HG03025 (cell line): ENCODE measurements around the gene ARHGEF40.

Experiments used
- ATAC-seq: cut with Tn5 transposase; IDR thresholded peaks from one replicate; pipeline ENCODE4 v1.9.1; 2021; ENCODE audit warnings: mild to moderate bottlenecking, moderate library complexity; ENCODE audit not compliant: unreplicated experiment, low FRiP score

The ARHGEF40 gene

DNA sequence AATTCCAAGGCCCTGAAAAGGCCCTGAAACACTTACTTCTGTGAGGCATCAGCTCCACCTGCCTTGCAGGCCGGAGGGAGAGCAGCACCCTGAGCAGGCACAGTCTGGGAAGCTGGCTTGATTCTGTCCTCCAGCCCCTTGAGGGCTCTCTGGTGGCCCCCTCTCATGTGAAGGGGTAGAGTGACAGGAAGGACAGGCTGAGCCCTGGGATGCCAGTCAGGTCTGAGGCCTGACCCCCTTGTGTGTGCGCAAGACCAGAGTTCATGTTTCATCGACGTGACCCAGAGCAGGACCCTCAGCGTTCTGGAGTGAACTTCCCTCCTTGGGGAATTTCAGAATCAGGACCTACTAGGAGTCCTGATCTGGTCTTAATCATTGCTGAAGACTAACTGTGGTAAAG, 11.2 kb upstream of the ARHGEF40 start:
- no peak for ATAC-seq

GRCh38 chr14:21059842-21060613, 10.1 kb upstream of the ARHGEF40 start:
- no peak for ATAC-seq

- no peak for ATAC-seq
Measured at GRCh38 chr14:21060614-21061346, 9.3 kb upstream of the ARHGEF40 start.

GRCh38 chr14:21061347-21061668, 8.8 kb upstream of the ARHGEF40 start:
- no peak for ATAC-seq

GRCh38 chr14:21063479-21063878, 6.6 kb upstream of the ARHGEF40 start:
- no peak for ATAC-seq

- no peak for ATAC-seq
Measured at GRCh38 chr14:21066882-21067502, 3.1 kb upstream of the ARHGEF40 start.

DNA sequence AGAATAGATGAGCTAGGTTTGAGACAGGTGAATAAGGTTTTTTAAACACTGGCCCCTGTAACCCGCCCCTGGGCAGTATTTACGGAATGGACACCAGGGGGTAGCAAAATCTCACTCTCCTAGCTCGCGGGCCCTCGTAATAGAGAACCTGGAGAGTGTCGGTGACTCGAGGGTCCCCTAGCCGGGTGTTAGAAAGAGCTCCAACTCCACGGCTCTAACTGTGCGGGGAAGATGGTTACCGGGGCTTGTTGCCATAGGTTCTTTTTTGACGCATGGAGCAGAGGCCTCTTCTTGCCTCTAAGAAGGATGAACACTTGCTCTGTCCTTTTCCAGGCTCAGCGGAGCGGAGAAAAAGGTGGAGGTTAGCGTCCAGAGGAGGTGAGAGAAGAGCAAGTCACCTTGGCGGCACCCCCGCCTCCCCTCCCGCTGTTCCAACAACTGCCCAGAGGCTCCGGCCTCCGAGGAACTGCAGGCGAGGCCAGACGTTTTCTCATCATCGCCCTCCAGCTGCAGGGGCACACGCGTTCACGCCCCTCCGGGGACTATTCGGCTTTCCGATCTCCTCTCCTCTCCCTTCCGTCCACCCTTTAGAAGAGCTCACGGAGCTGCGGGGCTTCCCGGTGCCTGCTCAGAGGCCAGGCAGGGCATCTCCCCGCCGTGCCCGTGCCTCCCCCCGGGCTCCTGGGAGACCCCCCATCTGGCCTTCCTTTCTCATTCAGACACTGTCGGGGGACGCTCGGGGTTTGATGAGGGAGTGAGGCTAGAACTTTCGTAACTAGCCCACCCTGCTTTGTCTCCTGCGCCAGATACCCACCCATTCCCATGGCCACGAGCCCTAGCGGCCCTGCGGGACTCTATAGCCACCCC, 1.4 kb upstream of the ARHGEF40 start:
- no peak for ATAC-seq

DNA sequence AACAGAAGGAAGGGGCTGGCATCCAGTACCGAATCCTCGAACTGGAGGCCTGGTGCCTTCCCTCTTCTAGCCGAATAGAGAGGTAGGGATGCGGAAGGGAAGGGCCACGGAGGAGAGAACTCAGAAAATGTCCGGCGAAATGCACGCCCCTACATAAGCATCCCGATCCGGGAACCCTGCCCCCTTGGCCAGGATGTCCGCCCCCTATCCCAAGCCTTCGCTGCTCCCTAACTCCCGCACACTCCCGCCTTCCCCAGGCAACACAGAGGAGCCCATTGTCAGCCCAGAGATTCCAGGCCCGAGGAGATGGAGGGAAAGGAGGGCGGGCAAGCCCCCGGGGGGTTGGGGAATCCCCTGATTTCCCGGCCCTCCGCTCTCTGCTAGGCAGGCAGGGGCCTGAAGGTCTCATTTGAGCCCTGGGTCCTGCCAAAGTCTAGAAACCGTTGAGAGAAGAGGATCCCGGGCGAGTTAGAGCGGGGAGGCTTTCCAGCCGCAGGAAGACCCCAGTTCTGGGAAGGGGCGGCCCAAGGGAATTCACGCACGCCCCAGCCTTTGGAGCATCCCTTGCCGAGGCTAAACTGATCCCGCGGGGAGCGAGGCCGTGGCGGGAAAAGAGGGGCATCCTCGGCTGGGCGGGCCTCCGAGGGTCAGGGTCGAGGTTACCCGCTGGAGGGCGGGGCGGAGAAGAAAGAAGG, 569 bp upstream of the ARHGEF40 start:
- ATAC-seq = no peak

DNA sequence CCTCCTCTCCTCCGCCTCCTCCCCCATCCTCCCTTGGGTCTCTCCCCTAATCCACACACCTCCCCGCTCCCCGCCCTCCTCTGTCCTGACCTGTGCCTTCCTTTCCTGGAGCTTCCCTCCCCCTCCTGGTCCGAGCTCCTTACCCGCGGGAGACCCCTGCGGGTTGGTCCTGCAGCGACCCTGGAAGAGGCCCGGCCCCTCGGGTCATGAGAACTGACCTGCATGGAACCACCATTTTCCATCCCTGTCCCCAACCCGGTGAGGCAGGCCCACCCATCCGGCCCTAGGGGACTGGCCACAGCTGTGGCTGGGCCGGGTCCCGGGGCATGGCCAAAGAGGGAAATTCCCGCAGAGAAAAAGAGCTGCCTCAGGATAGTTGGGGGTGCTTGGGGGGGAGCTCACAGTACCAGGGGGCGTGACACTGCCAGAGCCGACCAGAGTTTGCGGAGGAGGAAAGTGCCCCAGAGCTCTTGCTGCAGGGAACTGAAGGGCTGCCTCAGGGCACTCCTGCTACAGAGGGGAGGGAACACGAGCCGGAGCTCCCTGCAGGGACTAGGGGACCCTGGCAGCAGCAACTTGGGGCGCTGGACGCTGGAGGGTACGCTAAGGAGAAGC, 613 bp downstream of the ARHGEF40 start:
- no peak for ATAC-seq

DNA sequence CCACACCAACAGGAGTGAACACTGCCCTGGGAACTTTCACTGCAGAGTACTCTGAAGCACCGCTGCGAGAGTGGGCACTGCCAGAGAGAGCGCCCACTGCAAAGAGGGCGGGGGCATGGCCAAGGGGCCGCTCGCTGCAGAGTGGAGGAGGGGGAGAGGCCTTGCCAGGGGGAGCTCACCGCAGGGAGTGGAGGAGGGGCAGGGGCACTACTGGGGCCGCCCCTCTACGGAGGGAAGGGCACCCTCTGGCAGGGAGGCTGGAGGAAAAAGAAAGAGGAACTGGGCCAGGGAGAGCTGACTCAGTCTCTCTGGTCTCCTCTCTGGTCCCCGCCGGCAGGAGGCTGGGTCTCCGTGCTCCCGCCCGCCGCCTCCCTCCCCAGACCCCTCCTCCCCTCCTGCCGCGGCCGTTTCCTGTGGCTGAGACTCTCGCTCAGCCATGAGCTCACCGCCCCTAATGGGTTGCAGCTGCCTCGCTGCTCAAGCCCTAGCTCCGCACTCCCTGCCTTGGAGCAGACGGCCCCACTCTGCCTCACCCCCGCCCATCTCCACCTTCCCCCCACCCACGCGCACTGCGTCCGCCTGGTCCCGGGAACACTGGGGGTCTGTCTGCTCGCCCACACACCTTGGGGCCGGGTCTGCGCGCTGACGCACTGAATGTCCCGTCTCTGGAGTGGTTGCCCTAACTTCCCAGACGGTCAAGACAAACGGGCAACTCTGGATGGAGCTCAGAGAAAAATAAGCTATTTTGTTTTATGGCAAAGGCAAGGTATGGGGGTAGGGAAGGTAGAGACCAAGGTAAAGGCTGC, 1.3 kb downstream of the ARHGEF40 start:
- no peak for ATAC-seq

DNA sequence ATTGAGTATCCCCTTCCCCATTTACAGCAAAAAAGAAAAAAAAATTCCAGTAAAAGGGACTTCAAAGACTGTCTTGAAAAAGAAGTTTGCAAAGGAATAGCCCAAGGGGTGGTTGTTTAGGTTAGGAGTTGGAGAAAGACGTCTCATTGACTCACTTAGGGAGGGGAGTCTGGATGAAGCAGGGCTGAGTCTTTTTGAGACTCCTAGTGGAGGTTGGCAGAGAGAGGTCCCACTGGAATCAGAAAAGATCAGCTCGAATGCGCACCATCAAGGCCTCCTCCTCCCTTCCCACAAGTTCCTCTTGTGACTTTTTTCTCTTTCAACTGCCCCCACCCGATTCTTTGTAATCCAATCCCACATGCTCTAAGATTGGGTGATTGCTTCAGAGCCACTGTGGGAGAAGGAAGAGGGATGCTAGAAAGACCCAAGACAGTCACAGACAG, 1.9 kb downstream of the ARHGEF40 start:
- ATAC-seq = no peak

DNA sequence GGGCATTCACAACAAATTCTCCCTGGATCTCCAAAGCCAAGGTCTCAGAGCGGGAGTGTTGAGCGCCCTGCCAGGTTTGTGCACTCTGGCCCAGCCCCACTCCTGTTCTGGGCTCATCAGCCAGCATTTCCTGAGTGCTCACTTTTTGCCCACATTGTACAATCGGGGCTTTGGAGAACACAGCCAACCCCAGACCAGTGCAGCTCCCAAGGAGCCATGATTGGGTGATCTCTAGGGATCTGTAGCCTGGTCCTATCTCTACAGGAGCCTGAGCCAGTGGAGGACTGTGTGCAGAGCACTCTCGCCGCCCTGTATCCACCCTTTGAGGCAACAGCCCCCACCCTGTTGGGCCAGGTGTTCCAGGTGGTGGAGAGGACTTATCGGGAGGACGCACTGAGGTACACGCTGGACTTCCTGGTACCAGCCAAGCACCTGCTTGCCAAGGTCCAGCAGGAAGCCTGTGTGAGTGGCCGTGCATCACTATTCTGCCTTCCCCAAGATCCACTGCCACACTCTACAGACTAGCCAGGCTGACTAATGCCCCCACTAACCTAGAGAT, 2.8 kb downstream of the ARHGEF40 start:
- ATAC-seq = no peak

DNA sequence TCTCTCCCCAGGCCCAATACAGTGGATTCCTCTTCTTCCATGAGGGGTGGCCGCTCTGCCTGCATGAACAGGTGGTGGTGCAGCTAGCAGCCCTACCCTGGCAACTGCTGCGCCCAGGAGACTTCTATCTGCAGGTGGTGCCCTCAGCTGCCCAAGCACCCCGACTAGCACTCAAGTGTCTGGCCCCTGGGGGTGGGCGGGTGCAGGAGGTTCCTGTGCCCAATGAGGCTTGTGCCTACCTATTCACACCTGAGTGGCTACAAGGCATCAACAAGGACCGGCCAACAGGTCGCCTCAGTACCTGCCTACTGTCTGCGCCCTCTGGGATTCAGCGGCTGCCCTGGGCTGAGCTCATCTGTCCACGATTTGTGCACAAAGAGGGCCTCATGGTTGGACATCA, 3.8 kb downstream of the ARHGEF40 start:
- no peak for ATAC-seq

- no peak for ATAC-seq
Measured at GRCh38 chr14:21074398-21075272, 4.5 kb downstream of the ARHGEF40 start.

GRCh38 chr14:21075719-21076437, 5.8 kb downstream of the ARHGEF40 start:
- ATAC-seq = no peak

- ATAC-seq = no peak
Measured at GRCh38 chr14:21077672-21078071, 7.6 kb downstream of the ARHGEF40 start.

DNA sequence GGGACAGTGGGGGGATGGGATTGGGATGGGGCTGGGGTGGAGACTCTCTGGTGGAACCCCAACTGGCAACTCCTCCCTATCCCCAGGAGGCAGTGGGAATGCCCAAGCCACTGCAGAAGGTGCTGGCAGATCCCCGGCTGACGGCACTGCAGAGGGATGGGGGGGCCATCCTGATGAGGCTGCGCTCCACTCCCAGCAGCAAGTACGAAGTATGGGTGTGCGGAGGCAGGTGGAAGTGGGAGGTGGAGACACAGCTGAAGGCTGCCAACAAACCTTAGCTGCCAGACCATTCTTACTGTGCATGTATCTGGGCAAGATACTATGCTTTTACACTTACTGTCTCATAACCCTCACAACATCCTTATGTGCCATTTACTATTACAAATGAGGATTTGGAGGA, 8.2 kb downstream of the ARHGEF40 start:
- ATAC-seq = no peak
